Stimulated activated CD8-positive, alpha-beta memory T cell treated with anti-CD3 and anti-CD28 coated beads, Interleukin-12 subunit alpha, Interleukin-12 subunit beta, amount 100 ng/mL, for 4 hours (primary cell): ENCODE results near the gene ZNRF2.
"Not testable (repeated sequence)": the region's sequence is repeated elsewhere in the genome, so short reads cannot be mapped to it uniquely, and the experiment has no call there.

Experiments
- DNase-seq: peaks from one replicate; pipeline ENCODE4 v3.0.0-alpha.2; 2020; ENCODE audit warnings: low read depth

The ZNRF2 gene

GRCh38 chr7:30263090-30263710, 21.2 kb upstream of the ZNRF2 start:
- DNase-seq: no peak

- no peak for DNase-seq
Measured at GRCh38 chr7:30264052-30264451, 20.3 kb upstream of the ZNRF2 start.

GRCh38 chr7:30265189-30265588, 19.2 kb upstream of the ZNRF2 start:
- not testable (repeated sequence) for DNase-seq

GRCh38 chr7:30266686-30267085, 17.7 kb upstream of the ZNRF2 start:
- DNase-seq: no peak

GRCh38 chr7:30268586-30268985, 15.8 kb upstream of the ZNRF2 start:
- DNase-seq: no peak

- DNase-seq: no peak
Measured at GRCh38 chr7:30269490-30269889, 14.9 kb upstream of the ZNRF2 start.

GRCh38 chr7:30270921-30271320, 13.5 kb upstream of the ZNRF2 start:
- no peak for DNase-seq

- no peak for DNase-seq
Measured at GRCh38 chr7:30272126-30272525, 12.3 kb upstream of the ZNRF2 start.

GRCh38 chr7:30273552-30273951, 10.8 kb upstream of the ZNRF2 start:
- DNase-seq: no peak

- no peak for DNase-seq
Measured at GRCh38 chr7:30274641-30275040, 9.8 kb upstream of the ZNRF2 start.

GRCh38 chr7:30276203-30276900, 8.0 kb upstream of the ZNRF2 start:
- DNase-seq: peak; percentile 16

GRCh38 chr7:30278376-30278775, 6.0 kb upstream of the ZNRF2 start:
- DNase-seq: no peak

GRCh38 chr7:30278849-30279652, 5.3 kb upstream of the ZNRF2 start:
- DNase-seq: no peak

GRCh38 chr7:30279653-30279904, 4.8 kb upstream of the ZNRF2 start:
- no peak for DNase-seq

- no peak for DNase-seq
Measured at GRCh38 chr7:30280631-30281030, 3.8 kb upstream of the ZNRF2 start.

GRCh38 chr7:30281263-30281662, 3.1 kb upstream of the ZNRF2 start:
- DNase-seq: no peak

- no peak for DNase-seq
Measured at GRCh38 chr7:30281791-30282190, 2.6 kb upstream of the ZNRF2 start.

GRCh38 chr7:30282735-30283134, 1.7 kb upstream of the ZNRF2 start:
- DNase-seq: no peak

GRCh38 chr7:30285067-30285535, 704 bp downstream of the ZNRF2 start:
- DNase-seq: peak; percentile 30

GRCh38 chr7:30285536-30286284, 1.3 kb downstream of the ZNRF2 start:
- peak; percentile 28 for DNase-seq

GRCh38 chr7:30286749-30287148, 2.4 kb downstream of the ZNRF2 start:
- DNase-seq: no peak

GRCh38 chr7:30287625-30288024, 3.2 kb downstream of the ZNRF2 start:
- DNase-seq: not testable (repeated sequence)

GRCh38 chr7:30289634-30290033, 5.2 kb downstream of the ZNRF2 start:
- not testable (repeated sequence) for DNase-seq
